Osteocyte (in vitro differentiated cells): ENCODE data around the gene PREB. TPM values are rescaled to one million over a fixed set of nuclear protein-coding genes. Genes with fewer than 3 reads are reported as not detected.
A peak's percentile ranks its signal among the peaks of the same experiment; 100 is the strongest.

Experiments used
- DNase-seq: peaks from one replicate; pipeline ENCODE4 v3.0.0; 2021; ENCODE audit warnings: mixed read lengths; ENCODE audit not compliant: unreplicated experiment; ENCODE audit errors: extremely low spot score
- H3K27ac Mint-ChIP-seq: one replicate; pipeline ENCODE4 v1.8.0; 2021; ENCODE audit warnings: mild to moderate bottlenecking, mixed read lengths; ENCODE audit not compliant: unreplicated experiment
- H3K27me3 Mint-ChIP-seq: one replicate; pipeline ENCODE4 v1.8.0; 2021; ENCODE audit warnings: mixed read lengths; ENCODE audit not compliant: unreplicated experiment
- H3K36me3 Mint-ChIP-seq: one replicate; pipeline ENCODE4 v1.8.0; 2021; ENCODE audit warnings: mixed read lengths; ENCODE audit not compliant: unreplicated experiment
- H3K4me1 Mint-ChIP-seq: one replicate; pipeline ENCODE4 v1.8.0; 2021; ENCODE audit warnings: mixed read lengths; ENCODE audit not compliant: unreplicated experiment
- H3K4me3 Mint-ChIP-seq: one replicate; pipeline ENCODE4 v1.8.0; 2021; ENCODE audit warnings: mild to moderate bottlenecking, moderate library complexity, mixed read lengths; ENCODE audit not compliant: unreplicated experiment
- H3K9me3 Mint-ChIP-seq: one replicate; pipeline ENCODE4 v1.8.0; 2021; ENCODE audit warnings: mixed read lengths; ENCODE audit not compliant: unreplicated experiment
- CTCF ChIP-seq: fragments of 200-600 bp; sonication (generic); IDR thresholded peaks from 2 replicates; pipeline ENCODE4 v1.5.0; 2021; ENCODE audit warnings: antibody characterized with exemption, mild to moderate bottlenecking, moderate library complexity
- total RNA-seq: library from RNA; stranded (reverse); gene quantifications from 2 replicates; pipeline ENCODE4 v1.2.1, GENCODE V29; 2021

The PREB gene
- total RNA-seq, 1 donor from 2014 or later, result 46.3 TPM

GRCh38 chr2:27127883-27128667 lies 6.4 kb downstream of the PREB start:
- H3K9me3 Mint-ChIP-seq, result no peaks in the 10 kb centered on the region
- no peak for TF ChIP-seq CTCF
- no peak for DNase-seq
- H3K27ac Mint-ChIP-seq, result no peak overlapping the region
- peaks cover 8% of the 10 kb centered on the region for H3K4me1 Mint-ChIP-seq
- peaks cover 3% of the 10 kb centered on the region for H3K27me3 Mint-ChIP-seq
- H3K36me3 Mint-ChIP-seq, result peaks cover 25% of the 10 kb centered on the region
- no peak overlapping the region for H3K4me3 Mint-ChIP-seq

DNA sequence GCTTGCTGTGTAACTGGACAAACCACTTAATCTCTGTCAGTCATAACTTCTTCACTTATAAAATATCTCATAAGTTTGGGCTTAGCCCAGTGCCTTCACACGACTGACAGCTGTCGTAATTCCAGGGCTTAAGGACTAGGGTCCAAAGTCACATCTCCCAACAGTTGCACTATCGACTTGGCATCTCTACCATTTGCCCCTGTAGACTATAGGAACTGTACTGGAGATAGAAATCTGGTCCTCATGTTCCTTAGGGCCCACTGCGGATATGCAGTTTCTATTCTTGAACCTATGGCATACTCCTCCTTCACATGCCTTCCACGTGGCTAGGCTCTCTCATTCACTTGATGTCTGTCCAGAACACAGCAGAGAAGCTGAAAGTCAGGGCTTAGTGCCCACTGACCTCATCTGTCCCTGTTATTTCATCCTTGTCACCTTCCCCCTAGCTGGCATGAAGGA lies 8.2 kb downstream of the PREB start:
- Mint-ChIP-seq H3K36me3 (peaks cover 22% of the 10 kb centered on the region), H3K4me3 (no peak overlapping the region), H3K27me3 (peaks cover 15% of the 10 kb centered on the region), H3K27ac (no peak overlapping the region), H3K9me3 (no peaks in the 10 kb centered on the region), H3K4me1 (peaks cover 5% of the 10 kb centered on the region)
- no peak for TF ChIP-seq CTCF
- no peak for DNase-seq

GRCh38 chr2:27125104-27125503 lies 9.3 kb downstream of the PREB start:
- H3K27me3 Mint-ChIP-seq, result peaks cover 22% of the 10 kb centered on the region
- no peak overlapping the region for H3K4me3 Mint-ChIP-seq
- TF ChIP-seq CTCF, result no peak
- peaks cover 5% of the 10 kb centered on the region for H3K4me1 Mint-ChIP-seq
- no peaks in the 10 kb centered on the region for H3K9me3 Mint-ChIP-seq
- peaks cover 12% of the 10 kb centered on the region for H3K36me3 Mint-ChIP-seq
- no peak overlapping the region for H3K27ac Mint-ChIP-seq
- no peak for DNase-seq

DNA sequence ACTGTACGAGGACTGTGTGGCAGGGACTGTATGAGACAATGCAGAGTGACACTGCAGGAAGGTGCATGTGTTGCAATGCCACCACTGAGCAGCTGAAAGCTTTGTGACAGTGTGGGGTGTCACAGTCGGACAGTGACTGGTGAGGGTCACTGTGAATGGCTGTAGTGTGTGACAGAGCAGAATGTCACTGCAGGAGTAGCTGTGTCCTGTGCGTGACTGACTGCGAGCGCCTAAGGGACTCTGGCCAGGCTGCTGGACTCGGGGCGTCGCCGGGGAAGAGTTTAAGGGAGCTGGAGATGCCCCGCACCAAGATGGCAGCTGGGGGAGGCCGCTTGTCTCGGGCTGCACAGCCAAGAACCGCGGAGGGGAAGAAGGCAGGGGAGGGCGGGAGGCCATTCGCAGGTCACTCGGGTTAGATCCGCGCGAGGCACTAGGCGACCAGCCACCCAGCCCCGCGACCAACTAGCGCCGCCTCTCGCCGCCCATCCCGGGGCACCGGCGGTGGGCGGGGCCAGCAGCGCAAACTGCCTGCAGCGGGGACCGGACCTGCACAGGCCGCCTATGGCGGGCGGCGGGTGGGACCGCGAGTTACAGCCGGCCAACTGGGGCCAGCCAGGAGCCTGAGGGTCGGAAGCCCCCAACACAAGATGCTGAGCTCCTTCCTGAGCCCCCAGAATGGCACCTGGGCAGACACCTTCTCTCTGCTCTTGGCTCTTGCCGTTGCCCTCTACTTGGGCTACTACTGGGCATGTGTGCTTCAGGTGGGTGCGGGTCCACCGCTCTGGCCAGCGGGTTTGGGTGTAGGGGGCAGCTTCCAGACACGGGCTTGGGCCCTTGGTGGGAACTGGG lies 10.9 kb downstream of the PREB start, which contains the start of gene ABHD1:
Gene ABHD1, plus strand, starts transcription at position 514 of the 849 bp plus-strand sequence. Its CDS starts 134 bp downstream, at position 648.
- no peak for DNase-seq
- Mint-ChIP-seq H3K27ac (no peak within 1 kb of the TSS), H3K4me1 (peaks cover 5% of the 10 kb centered on the region), H3K4me3 (peak within 1 kb of the TSS; percentile 79), H3K27me3 (peaks cover 33% of the 10 kb centered on the region), H3K9me3 (no peaks in the 10 kb centered on the region), H3K36me3 (no peaks in the 10 kb centered on the region)
- peak; percentile 7 for TF ChIP-seq CTCF

DNA sequence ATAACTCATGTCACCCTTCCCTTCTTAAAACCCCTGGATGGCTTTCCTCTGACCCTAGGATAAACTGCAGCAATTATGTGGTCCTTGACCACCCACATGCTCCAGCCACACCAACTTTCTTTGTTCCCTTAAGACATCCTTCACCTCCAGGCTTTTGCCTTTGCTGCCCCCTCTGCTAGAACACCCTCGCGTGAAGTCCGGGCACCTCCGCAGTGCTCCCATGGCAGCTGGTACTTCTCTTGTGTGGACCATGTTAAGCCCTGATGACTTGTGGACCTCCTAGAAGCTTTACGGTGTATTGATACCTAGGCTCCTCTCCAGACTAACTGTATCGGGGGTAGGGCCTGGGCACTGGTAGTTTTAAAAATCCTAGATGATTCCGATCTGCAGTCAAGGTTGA lies 11.6 kb downstream of the PREB start:
- no peak for TF ChIP-seq CTCF
- Mint-ChIP-seq H3K27me3 (peaks cover 38% of the 10 kb centered on the region), H3K4me3 (peak overlapping the region; percentile 79)

More for the DNA sequence above, 11.6 kb downstream of the PREB start:
- Mint-ChIP-seq H3K36me3 (no peaks in the 10 kb centered on the region), H3K27ac (no peak overlapping the region), H3K4me1 (peaks cover 13% of the 10 kb centered on the region), H3K9me3 (no peaks in the 10 kb centered on the region)
- DNase-seq, result no peak
